GM10847 (cell line): ENCODE measurements around the gene SPDL1.

Source experiments
- POLR2A ChIP-seq: IDR thresholded peaks from 2 replicates; pipeline ENCODE4 v1.6.1; 2011; ENCODE audit not compliant: insufficient read length; ENCODE audit errors: extremely low read depth

Gene SPDL1

DNA sequence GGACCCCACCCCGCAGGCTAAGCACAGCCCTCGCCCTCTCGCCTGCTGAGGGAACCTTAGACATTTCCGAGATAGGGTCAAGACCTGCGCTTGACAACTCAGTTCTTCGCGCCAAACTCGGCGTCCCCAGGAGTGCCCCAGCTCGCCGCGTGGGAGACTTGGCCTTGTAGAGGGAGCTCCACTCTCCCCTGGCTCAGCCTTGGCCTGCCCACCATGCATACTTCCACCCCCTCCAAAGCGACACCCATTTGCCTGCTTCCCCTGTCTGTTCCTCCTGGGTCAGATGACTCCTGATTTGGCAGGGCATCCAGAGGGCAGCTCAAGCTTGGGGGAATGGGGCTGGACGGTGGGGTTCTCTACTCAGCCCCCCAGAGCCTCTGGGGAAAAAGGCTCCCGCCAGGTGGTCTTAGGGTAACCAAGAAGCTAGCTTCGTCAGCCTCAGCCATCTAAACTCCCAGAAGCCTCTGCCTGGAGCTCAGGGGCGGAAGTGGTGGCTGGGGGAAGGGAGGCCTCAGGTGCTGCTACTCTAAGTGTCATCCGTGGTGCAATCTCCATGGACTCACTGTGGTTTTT lies 54.1 kb downstream of the SPDL1 start:
- peak; percentile 34 for TF ChIP-seq POLR2A

- TF ChIP-seq POLR2A, result no peak
Measured at GRCh38 chr5:169641253-169641652, 57.7 kb downstream of the SPDL1 start.

GRCh38 chr5:169646856-169647255 lies 63.3 kb downstream of the SPDL1 start:
- no peak for TF ChIP-seq POLR2A

DNA sequence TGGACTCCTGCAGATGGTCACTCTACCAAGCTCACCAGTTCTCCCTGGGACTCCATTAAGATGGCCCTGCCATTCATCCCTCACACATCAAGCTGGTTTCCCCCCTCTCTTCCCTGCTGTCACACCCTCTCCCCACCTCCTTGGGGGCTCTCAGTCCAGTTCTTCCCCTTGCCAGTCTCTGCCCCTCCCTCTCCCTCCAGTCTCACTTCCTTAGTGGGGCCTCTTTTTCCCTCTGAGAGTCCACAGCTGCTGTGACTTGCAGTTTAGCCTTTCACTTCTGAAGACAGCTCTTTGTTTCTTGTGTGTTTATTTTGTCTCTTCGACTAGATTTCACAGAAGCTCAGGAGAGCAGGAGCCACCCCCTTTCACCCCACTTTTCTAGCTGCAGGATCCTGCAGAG lies 64.0 kb downstream of the SPDL1 start:
- no peak for TF ChIP-seq POLR2A

- no peak for TF ChIP-seq POLR2A
Measured at GRCh38 chr5:169648725-169649310, 65.2 kb downstream of the SPDL1 start.

- no peak for TF ChIP-seq POLR2A
Measured at GRCh38 chr5:169649486-169649885, 65.9 kb downstream of the SPDL1 start.

GRCh38 chr5:169650701-169651331 lies 67.2 kb downstream of the SPDL1 start:
- no peak for TF ChIP-seq POLR2A

DNA sequence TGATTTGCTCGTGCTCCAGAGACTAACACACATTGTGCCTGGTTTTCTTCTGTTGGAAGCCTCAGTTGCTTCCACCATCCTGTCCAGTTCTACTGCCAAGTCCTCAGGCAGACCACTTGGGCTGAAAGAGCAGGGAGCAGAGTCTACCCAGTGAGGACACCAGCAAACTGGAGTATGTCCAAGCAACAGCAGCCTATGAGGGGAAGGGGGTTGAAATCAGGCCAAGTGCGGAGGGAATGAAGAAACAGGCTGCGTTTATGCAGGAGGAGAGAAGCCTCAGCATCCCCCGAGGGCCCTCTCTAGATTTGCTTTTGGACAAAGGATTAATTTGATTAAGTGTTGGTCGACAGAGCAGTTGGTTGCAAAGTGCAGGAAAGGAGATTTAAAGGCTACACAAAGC lies 68.0 kb downstream of the SPDL1 start:
- no peak for TF ChIP-seq POLR2A

GRCh38 chr5:169652057-169652456 lies 68.5 kb downstream of the SPDL1 start:
- no peak for TF ChIP-seq POLR2A

GRCh38 chr5:169653091-169653490 lies 69.5 kb downstream of the SPDL1 start:
- no peak for TF ChIP-seq POLR2A
